GM20000 (cell line): ENCODE results near the gene SAMD10.

Experiments
- DNase-seq: peaks from one replicate; pipeline ENCODE4 v3.0.0; 2012; ENCODE audit warnings: low spot score
- CTCF ChIP-seq: IDR thresholded peaks from 2 replicates; pipeline ENCODE4 v1.5.1; 2012; ENCODE audit warnings: mild to moderate bottlenecking, control low read depth; ENCODE audit errors: extremely low read depth, missing control alignments

Gene SAMD10

DNA sequence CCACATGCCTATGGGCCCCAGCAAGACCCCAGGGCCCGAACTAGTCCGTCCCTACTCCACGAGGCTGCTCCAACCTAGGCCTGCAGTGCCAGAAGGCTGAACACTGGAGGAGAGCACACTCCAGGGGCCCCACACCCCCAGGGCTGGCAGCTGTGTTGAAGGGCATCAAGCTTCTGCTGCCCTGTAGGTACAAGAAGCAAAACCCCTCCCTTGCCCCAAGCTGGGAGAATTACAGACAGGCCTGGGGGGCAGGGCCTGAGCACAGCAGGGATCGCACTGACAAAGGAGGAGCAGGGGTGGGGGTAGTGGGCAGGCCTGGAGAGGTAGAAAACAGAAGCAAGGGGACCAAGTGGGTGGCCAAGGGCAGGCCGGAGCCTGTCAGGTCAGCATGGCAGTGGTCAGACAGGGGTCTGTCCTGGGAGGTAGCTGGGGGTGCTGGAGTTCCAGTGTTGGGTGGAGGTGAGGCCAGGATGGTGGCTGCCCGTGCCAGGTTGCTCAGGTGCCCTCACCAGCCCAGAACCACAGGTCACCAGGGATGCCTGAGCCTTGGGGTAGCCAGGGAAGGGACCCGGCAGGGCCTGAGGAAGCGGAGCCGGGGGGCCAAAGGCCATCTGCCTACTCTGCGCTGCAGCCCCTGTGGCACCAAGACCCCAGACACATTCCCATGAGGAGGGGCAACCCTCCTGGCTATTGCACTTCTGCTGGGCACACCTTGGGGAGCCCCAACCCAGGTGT is 20.3 kb downstream of the SAMD10 start:
- no peak for TF ChIP-seq CTCF
- DNase-seq: no peak

- DNase-seq: no peak
Observed at GRCh38 chr20:63958471-63958870, 21.0 kb downstream of the SAMD10 start.

DNA sequence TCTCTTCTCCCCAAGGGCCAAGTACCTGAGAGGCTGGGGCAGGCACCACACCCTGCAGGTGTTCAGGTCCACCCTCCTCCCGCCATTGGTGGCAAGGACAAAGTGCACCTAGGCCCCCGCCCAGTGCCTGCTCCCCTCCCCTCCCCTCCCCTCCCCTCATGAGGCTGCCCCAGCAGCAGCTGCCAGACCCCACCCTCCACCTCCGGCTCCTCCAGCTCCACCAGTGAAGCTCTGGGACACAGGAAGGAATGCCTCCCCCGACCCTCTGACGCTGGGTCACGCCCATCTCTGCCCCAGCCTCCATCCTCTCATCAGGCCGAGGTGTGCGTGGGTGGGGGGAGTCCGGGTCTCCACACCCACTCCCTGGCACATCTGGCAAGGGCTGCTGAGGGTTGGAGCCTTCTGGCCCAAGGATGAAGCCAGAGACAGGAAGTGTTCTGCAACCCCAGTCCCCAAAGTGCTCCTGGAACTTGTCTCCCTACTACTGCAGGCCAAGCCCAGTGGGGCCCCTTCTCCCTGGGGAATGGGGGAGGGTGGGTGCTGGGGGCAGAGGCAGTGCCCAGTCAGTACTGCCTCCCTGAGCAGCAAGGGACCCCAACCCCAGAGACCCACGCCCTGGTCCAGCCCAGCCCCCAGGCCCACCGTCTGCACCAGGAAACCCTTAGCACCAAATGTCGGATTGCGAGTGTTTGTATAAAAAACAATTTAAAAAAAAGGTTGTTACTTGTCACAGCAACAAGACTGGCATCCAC is 21.6 kb downstream of the SAMD10 start:
- TF ChIP-seq CTCF: no peak
- DNase-seq: no peak

More at GRCh38 chr20:63958471-63958870, 21.0 kb downstream of the SAMD10 start:
- TF ChIP-seq CTCF: no peak

DNA sequence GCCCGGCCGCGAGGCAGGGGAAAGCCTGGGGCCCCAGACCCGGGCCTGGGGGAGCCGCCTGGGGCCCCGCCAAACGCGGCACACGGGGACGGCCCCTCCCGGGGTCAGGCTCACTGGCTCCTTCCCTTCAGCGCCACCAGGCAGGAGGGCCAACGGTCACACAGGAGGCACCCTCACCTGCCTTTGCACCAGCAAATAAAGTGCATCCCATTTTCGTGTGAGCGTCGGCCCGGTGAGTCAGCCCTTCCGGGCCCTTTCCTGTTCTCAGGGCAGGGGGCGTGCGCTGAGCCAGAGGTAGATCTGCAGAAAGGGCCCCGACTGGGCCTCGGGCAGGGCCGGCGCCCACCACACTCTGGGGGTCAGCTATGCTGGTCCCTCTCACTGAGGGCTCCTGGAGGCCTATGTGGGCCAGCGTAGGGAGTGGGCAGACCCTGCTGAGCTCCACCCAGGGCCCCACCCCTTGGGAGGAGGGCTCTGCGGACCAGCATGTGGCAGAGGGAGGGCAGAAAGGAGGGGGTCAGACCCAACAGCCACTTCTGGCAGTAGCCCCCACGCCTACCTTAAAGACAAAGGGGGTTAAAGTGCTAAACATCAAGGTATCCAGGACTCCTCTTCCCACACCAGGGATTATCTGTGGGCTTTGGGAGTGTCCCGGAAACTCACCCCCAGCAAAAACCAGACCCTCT is 22.3 kb downstream of the SAMD10 start:
- DNase-seq: peak; percentile 78
- no peak for TF ChIP-seq CTCF

GRCh38 chr20:63956664-63957003 is 22.8 kb downstream of the SAMD10 start:
- no peak for TF ChIP-seq CTCF
- DNase-seq: no peak

DNA sequence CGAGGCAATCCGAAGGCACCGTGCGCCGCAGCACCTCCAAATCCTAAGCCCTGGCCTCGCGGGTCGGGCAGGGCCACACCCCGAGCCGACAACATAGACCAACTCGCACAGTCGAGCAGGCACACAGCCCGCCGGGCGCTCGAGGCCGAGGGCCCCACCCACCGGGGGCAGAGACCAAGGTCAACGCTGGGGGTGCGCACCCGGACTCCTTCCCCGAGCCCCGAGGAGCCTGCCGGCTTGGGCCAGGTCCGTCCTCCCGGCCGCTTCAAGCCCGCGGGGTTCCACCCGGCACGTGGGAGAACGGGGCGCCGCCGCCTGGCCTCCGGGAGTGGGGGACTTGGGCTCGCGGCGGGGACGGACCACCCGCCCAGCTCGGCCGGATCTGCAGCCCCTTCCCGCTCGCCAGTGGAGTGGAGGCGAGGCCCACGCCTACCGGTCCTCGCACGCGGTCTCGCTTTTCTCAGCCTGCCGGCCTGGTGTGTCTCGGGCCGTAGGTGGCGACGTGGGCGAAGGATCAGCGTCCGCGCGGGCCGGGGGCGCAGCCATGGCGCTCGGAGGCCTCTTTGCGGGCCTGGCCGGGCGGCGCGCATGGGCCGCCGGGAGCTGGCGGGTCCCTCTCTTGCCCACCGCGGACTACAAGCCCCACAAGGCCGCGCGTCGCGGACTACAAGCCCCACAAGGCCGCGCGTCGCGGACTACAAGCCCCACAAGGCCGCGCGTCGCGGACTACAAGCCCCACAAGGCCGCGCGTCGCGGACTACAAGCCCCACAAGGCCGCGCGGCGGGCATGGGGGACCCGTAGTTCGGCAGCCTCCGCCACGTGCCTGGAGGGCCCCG is 23.4 kb downstream of the SAMD10 start, which contains the start of gene UCKL1:
Gene UCKL1, minus strand, starts transcription at position 590 of the 837 bp plus-strand sequence. Its CDS starts 44 bp downstream, at position 546.
- no peak for TF ChIP-seq CTCF
- peak; percentile 97 for DNase-seq
